MCF 10A (cell line): ENCODE results near the gene OPCML. TPM values are rescaled to one million over a fixed set of nuclear protein-coding genes. Genes with fewer than 3 reads are reported as not detected.

Experiments
- BruUV-seq: library from RNA; stranded (reverse); fragments of 400-500 nt; replicated peaks from 2 replicates; lab custom pipeline; 2021; lab: Mats Ljungman, UMichigan
- CTCF ChIA-PET: fragments of 300-600 bp; sonication (Branson Sonifier 250); formaldehyde crosslinking; extraction: SDS; loops from one replicate; lab custom pipeline; 2021; ENCODE audit warnings: antibody characterized with exemption, inconsistent platforms; lab: Yijun Ruan, JAX
- POLR2A ChIA-PET: fragments of 300-600, 350-650 bp; sonication (Branson Sonifier 250); formaldehyde crosslinking; extraction: SDS; loops from one replicate; lab custom pipeline; 2020; ENCODE audit warnings: antibody characterized with exemption, inconsistent platforms; lab: Yijun Ruan, JAX
- DNase-seq: peaks from one replicate; pipeline ENCODE4 v3.0.0-alpha.2; 2018; ENCODE audit not compliant: unreplicated experiment
- H3K27ac Mint-ChIP-seq: one replicate; pipeline ENCODE4 v1.8.0; 2022; ENCODE audit warnings: mild to moderate bottlenecking, low read depth, mixed read lengths; ENCODE audit not compliant: unreplicated experiment
- H3K27me3 Mint-ChIP-seq: one replicate; pipeline ENCODE4 v1.8.0; 2022; ENCODE audit warnings: mixed read lengths; ENCODE audit not compliant: insufficient read depth, unreplicated experiment
- H3K36me3 Mint-ChIP-seq: one replicate; pipeline ENCODE4 v1.8.0; 2022; ENCODE audit warnings: mild to moderate bottlenecking, moderate library complexity, mixed read lengths; ENCODE audit not compliant: insufficient read depth, unreplicated experiment
- H3K4me1 Mint-ChIP-seq: one replicate; pipeline ENCODE4 v1.8.0; 2022; ENCODE audit warnings: mixed read lengths; ENCODE audit not compliant: insufficient read depth, unreplicated experiment
- H3K4me3 Mint-ChIP-seq: one replicate; pipeline ENCODE4 v1.8.0; 2022; ENCODE audit warnings: mild to moderate bottlenecking, moderate library complexity, mixed read lengths; ENCODE audit not compliant: unreplicated experiment
- H3K9me3 Mint-ChIP-seq: one replicate; pipeline ENCODE4 v1.8.0; 2022; ENCODE audit warnings: mixed read lengths; ENCODE audit not compliant: unreplicated experiment
- intact Hi-C: fragments of 100-400 bp; cut with micrococcal nuclease; formaldehyde crosslinking; loops from 2 replicates; pipeline ENCODE4 v1.14.1; 2022
- total RNA-seq: library from RNA; stranded (reverse); gene quantifications from 2 replicates; pipeline ENCODE4 v1.2.3, GENCODE V29; 2022
- TF ChIP-seq, protein P1 (sequence below): fragments of 200-600 bp; IDR thresholded peaks from one replicate; pipeline ENCODE4 v1.8.0; 2022; ENCODE audit warnings: antibody characterized with exemption, mild to moderate bottlenecking; ENCODE audit not compliant: unreplicated experiment

Gene OPCML
- total RNA-seq, 1 experiment from 2014 or later, result not detected

DNA sequence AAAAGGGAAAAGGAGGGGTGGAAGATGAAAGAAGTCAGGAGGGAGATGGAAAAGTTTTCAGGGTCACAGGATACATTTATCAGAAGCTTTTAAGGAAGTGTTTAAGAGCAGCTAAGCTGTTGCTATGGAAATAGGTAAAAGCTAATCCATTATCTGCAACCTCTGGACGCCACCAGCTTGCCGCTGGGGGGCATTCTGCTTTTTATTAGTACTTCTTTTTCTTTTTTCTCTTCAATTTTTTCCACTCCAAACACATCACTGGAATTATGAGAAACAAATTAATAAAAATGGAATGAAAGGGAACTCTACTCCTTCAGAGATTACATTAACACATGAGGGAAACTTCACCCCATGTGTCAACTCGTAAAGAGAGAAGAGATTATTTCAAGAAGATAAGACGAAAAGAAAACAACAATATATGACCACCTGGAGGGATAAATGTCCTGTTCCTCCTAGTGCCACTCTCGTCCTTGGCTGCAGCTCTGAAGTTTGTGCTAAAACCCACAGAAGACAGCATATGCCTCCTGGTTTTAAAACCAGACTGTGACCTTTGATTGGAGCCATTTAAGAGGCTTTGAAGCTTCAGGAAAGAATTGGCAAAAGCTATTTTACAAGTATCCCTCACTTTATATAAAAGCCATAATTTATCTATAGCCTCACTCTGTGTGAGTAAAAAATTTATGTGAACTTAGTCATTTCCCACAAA lies 972.8 kb downstream of the OPCML start:
- intact Hi-C loops, result no loop called here
- BruUV-seq, result no TSS peak
- no peaks in the 10 kb centered on the region for H3K27me3 Mint-ChIP-seq
- no peak for DNase-seq
- H3K4me3 Mint-ChIP-seq, result no peak overlapping the region
- H3K9me3 Mint-ChIP-seq, result peaks cover 57% of the 10 kb centered on the region
- POLR2A ChIA-PET, result no interaction called here
- TF ChIP-seq, protein P1, sequence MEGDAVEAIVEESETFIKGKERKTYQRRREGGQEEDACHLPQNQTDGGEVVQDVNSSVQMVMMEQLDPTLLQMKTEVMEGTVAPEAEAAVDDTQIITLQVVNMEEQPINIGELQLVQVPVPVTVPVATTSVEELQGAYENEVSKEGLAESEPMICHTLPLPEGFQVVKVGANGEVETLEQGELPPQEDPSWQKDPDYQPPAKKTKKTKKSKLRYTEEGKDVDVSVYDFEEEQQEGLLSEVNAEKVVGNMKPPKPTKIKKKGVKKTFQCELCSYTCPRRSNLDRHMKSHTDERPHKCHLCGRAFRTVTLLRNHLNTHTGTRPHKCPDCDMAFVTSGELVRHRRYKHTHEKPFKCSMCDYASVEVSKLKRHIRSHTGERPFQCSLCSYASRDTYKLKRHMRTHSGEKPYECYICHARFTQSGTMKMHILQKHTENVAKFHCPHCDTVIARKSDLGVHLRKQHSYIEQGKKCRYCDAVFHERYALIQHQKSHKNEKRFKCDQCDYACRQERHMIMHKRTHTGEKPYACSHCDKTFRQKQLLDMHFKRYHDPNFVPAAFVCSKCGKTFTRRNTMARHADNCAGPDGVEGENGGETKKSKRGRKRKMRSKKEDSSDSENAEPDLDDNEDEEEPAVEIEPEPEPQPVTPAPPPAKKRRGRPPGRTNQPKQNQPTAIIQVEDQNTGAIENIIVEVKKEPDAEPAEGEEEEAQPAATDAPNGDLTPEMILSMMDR, result no peak
- CTCF ChIA-PET, result no interaction called here
- H3K4me1 Mint-ChIP-seq, result no peaks in the 10 kb centered on the region
- H3K36me3 Mint-ChIP-seq, result no peaks in the 10 kb centered on the region
- no peak overlapping the region for H3K27ac Mint-ChIP-seq

DNA sequence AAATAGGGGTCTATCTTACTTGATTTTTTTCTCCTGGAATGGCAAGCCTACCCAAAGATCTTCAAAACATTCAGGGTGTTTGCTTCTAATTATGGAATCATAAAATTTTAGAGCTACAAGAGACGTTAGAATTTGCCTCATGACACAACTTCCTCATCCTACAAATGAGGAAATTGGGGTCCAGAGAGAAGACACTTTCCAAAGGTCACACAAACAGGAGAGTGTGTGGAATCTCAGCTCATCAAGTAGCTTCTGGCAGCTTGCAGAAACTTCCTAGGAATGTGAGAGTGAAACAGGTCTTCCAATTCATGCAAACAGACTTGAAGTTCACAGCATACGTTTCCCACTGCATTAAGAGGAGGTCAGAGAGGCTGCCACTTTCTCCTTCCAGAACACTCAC lies 976.0 kb downstream of the OPCML start:
- Mint-ChIP-seq H3K9me3 (peaks cover 54% of the 10 kb centered on the region), H3K27ac (no peak overlapping the region), H3K4me1 (no peaks in the 10 kb centered on the region), H3K36me3 (no peaks in the 10 kb centered on the region), H3K27me3 (no peaks in the 10 kb centered on the region), H3K4me3 (no peak overlapping the region)
- POLR2A ChIA-PET, result no interaction called here
- TF ChIP-seq, protein P1, result no peak
- CTCF ChIA-PET, result no interaction called here
- no TSS peak for BruUV-seq
- no peak for DNase-seq
- intact Hi-C loops, result no loop called here

DNA sequence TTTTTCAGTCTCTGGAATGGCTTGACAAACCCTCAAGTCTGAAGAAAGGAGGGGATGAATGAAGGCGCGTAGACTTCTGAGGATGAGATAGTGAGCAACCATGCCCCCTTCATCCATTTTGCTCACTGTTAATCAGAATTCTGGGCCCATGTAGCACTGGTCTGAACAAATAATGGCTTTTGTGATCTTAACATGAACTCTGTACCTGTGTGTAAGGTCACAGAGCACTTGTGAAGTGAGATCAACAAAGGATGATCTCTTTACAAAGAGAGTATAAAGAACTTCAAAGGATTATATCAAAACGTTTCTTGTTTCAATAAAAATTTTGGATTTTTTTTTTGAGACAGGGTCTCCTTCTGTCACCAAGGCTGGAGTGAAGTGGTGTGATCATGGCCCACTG lies 976.7 kb downstream of the OPCML start:
- no peaks in the 10 kb centered on the region for H3K4me1 Mint-ChIP-seq
- peaks cover 47% of the 10 kb centered on the region for H3K9me3 Mint-ChIP-seq
- CTCF ChIA-PET, result no interaction called here
- no peaks in the 10 kb centered on the region for H3K36me3 Mint-ChIP-seq
- no peak overlapping the region for H3K27ac Mint-ChIP-seq
- no TSS peak for BruUV-seq
- POLR2A ChIA-PET, result no interaction called here
- no peak overlapping the region for H3K4me3 Mint-ChIP-seq
- DNase-seq, result no peak
- H3K27me3 Mint-ChIP-seq, result no peaks in the 10 kb centered on the region
- TF ChIP-seq, protein P1, result no peak
- intact Hi-C loops, result no loop called here

DNA sequence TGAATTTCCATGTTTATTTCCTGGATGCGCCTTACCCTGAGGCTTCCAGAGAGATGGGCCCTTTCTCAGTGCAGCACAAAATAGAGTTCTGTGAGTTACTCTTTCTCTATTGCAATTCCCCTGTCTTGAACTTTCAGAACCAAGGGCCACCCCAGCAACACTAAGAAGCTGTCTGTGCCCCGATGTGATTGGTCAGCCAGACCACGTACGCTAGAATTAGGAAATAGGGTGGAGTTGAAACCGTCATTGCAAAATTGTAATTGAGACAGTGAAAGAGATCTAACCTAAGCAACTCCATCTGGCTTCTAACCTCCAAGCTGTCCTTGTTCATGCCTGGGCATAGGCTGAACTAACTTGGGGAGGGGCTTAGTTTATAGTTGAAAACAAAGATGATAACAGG lies 981.3 kb downstream of the OPCML start:
- H3K27me3 Mint-ChIP-seq, result no peaks in the 10 kb centered on the region
- peaks cover 41% of the 10 kb centered on the region for H3K9me3 Mint-ChIP-seq
- intact Hi-C loops, result no loop called here
- CTCF ChIA-PET, result no interaction called here
- DNase-seq, result no peak
- no peaks in the 10 kb centered on the region for H3K4me1 Mint-ChIP-seq
- POLR2A ChIA-PET, result no interaction called here
- no peak overlapping the region for H3K4me3 Mint-ChIP-seq
- no peaks in the 10 kb centered on the region for H3K36me3 Mint-ChIP-seq
- TF ChIP-seq, protein P1, result no peak
- no TSS peak for BruUV-seq
- no peak overlapping the region for H3K27ac Mint-ChIP-seq
